Ectodermal cell (in vitro differentiated cells): ENCODE results near the gene SYK.

Experiments used
- H3K27ac ChIP-seq: 2 replicates; pipeline ENCODE4 v1.7.0; 2013; ENCODE audit warnings: mild to moderate bottlenecking, low read depth, low read length; ENCODE audit not compliant: insufficient read depth, poor library complexity, severe bottlenecking
- H3K27me3 ChIP-seq: 2 replicates; pipeline ENCODE4 v1.7.0; 2013; ENCODE audit warnings: mild to moderate bottlenecking, low read length; ENCODE audit not compliant: insufficient read depth, control insufficient read depth, poor library complexity, severe bottlenecking
- H3K36me3 ChIP-seq: one replicate; pipeline ENCODE4 v1.7.0; 2013; ENCODE audit warnings: low read length; ENCODE audit not compliant: control insufficient read depth, insufficient read depth
- H3K4me1 ChIP-seq: one replicate; pipeline ENCODE4 v1.7.0; 2013; ENCODE audit warnings: low read length; ENCODE audit not compliant: control insufficient read depth, insufficient read depth
- H3K4me3 ChIP-seq: 2 replicates; pipeline ENCODE4 v1.7.0; 2013; ENCODE audit warnings: low read depth, low read length, control low read depth; ENCODE audit not compliant: insufficient read depth
- H3K9me3 ChIP-seq: 2 replicates; pipeline ENCODE4 v1.7.0; 2013; ENCODE audit warnings: mild to moderate bottlenecking, low read length, moderate library complexity; ENCODE audit not compliant: control insufficient read depth
- WGBS, 2 experiments: methylation state at CpG; one replicate each; pipeline ENCODE4 v1.1.7; 2013; ENCODE audit warnings: missing lambda C conversion rate in 2 of 2; 5-methylcytosine and 5-hydroxymethylcytosine counted together

SYK gene

GRCh38 chr9:90858457-90858901, 56.9 kb downstream of the SYK start:
- Histone ChIP-seq H3K36me3 (no peaks in the 10 kb centered on the region), H3K9me3 (no peaks in the 10 kb centered on the region), H3K27ac (no peak overlapping the region), H3K27me3 (no peaks in the 10 kb centered on the region), H3K4me1 (no peaks in the 10 kb centered on the region), H3K4me3 (no peak overlapping the region)
- WGBS, 2 experiments, result 93 to 97% methylated on average over 4 of the region's 4 CpGs

- Histone ChIP-seq H3K27ac (no peak overlapping the region), H3K4me3 (no peak overlapping the region), H3K4me1 (no peaks in the 10 kb centered on the region), H3K36me3 (no peaks in the 10 kb centered on the region), H3K27me3 (no peaks in the 10 kb centered on the region), H3K9me3 (no peaks in the 10 kb centered on the region)
- whole genome bisulfite sequencing, 2 experiments, result 95 to 96% methylated on average over 5 of the region's 5 CpGs
Observed at GRCh38 chr9:90860382-90860781, 58.8 kb downstream of the SYK start.

GRCh38 chr9:90860826-90861225, 59.2 kb downstream of the SYK start:
- H3K9me3 ChIP-seq, result no peaks in the 10 kb centered on the region
- H3K36me3 ChIP-seq, result no peaks in the 10 kb centered on the region
- H3K27me3 ChIP-seq, result no peaks in the 10 kb centered on the region
- WGBS, 2 experiments, result 91 to 94% methylated on average over 7 of the region's 7 CpGs
- no peak overlapping the region for H3K4me3 ChIP-seq
- no peaks in the 10 kb centered on the region for H3K4me1 ChIP-seq
- H3K27ac ChIP-seq, result no peak overlapping the region

GRCh38 chr9:90861380-90861779, 59.8 kb downstream of the SYK start:
- H3K4me3 ChIP-seq, result no peak overlapping the region
- no peaks in the 10 kb centered on the region for H3K36me3 ChIP-seq
- H3K27me3 ChIP-seq, result no peaks in the 10 kb centered on the region
- 95 to 96% methylated on average over 2 of the region's 2 CpGs for WGBS, 2 experiments
- H3K4me1 ChIP-seq, result no peaks in the 10 kb centered on the region
- no peak overlapping the region for H3K27ac ChIP-seq
- H3K9me3 ChIP-seq, result no peaks in the 10 kb centered on the region

- H3K4me1 ChIP-seq, result no peaks in the 10 kb centered on the region
- no peaks in the 10 kb centered on the region for H3K36me3 ChIP-seq
- H3K27me3 ChIP-seq, result no peaks in the 10 kb centered on the region
- H3K27ac ChIP-seq, result no peak overlapping the region
- H3K4me3 ChIP-seq, result no peak overlapping the region
- H3K9me3 ChIP-seq, result no peaks in the 10 kb centered on the region
- WGBS, 2 experiments, result 94% methylated on average over 16 of the region's 16 CpGs
Observed at GRCh38 chr9:90861826-90862740, 60.5 kb downstream of the SYK start.

- no peaks in the 10 kb centered on the region for H3K4me1 ChIP-seq
- no peaks in the 10 kb centered on the region for H3K27me3 ChIP-seq
- H3K36me3 ChIP-seq, result no peaks in the 10 kb centered on the region
- 91 to 92% methylated on average over 7 of the region's 7 CpGs for WGBS, 2 experiments
- H3K9me3 ChIP-seq, result no peaks in the 10 kb centered on the region
- H3K4me3 ChIP-seq, result no peak overlapping the region
- H3K27ac ChIP-seq, result no peak overlapping the region
Observed at GRCh38 chr9:90864779-90865178, 63.2 kb downstream of the SYK start.

GRCh38 chr9:90867101-90867500, 65.5 kb downstream of the SYK start:
- Histone ChIP-seq H3K27ac (no peak overlapping the region), H3K4me1 (no peaks in the 10 kb centered on the region), H3K36me3 (no peaks in the 10 kb centered on the region), H3K4me3 (no peak overlapping the region), H3K27me3 (no peaks in the 10 kb centered on the region), H3K9me3 (no peaks in the 10 kb centered on the region)
- WGBS, 2 experiments, result 95 to 96% methylated on average over 14 of the region's 14 CpGs

- Histone ChIP-seq H3K36me3 (no peaks in the 10 kb centered on the region), H3K4me3 (no peak overlapping the region), H3K4me1 (no peaks in the 10 kb centered on the region), H3K27ac (no peak overlapping the region), H3K27me3 (no peaks in the 10 kb centered on the region), H3K9me3 (no peaks in the 10 kb centered on the region)
Observed at GRCh38 chr9:90868555-90868954, 66.9 kb downstream of the SYK start.

- Histone ChIP-seq H3K9me3 (no peaks in the 10 kb centered on the region), H3K4me3 (no peak overlapping the region), H3K4me1 (no peaks in the 10 kb centered on the region), H3K27me3 (no peaks in the 10 kb centered on the region), H3K27ac (no peak overlapping the region), H3K36me3 (no peaks in the 10 kb centered on the region)
Observed at GRCh38 chr9:90869361-90869760, 67.7 kb downstream of the SYK start.

GRCh38 chr9:90870621-90871326, 69.2 kb downstream of the SYK start:
- Histone ChIP-seq H3K27ac (no peak overlapping the region), H3K27me3 (no peaks in the 10 kb centered on the region), H3K9me3 (no peaks in the 10 kb centered on the region), H3K4me1 (no peaks in the 10 kb centered on the region), H3K36me3 (no peaks in the 10 kb centered on the region), H3K4me3 (no peak overlapping the region)
- WGBS, 2 experiments, result 22 to 31% methylated on average over 3 of the region's 4 CpGs
